Chondrocyte (in vitro differentiated cells): ENCODE measurements around the gene SGPL1. TPM values are rescaled to one million over a fixed set of nuclear protein-coding genes. Genes with fewer than 3 reads are reported as not detected.

ENCODE experiments used
- DNase-seq: peaks from one replicate; pipeline ENCODE4 v3.0.0; 2021; ENCODE audit warnings: mixed read lengths, low spot score
- H3K27ac Mint-ChIP-seq: one replicate; pipeline ENCODE4 v1.8.0; 2021; ENCODE audit warnings: mild to moderate bottlenecking, moderate library complexity, mixed read lengths; ENCODE audit not compliant: unreplicated experiment
- H3K27me3 Mint-ChIP-seq: 2 replicates; pipeline ENCODE4 v1.8.0; 2021; ENCODE audit warnings: low read depth, mixed read lengths
- H3K36me3 Mint-ChIP-seq: 2 replicates; pipeline ENCODE4 v1.8.0; 2021; ENCODE audit warnings: low read depth, mixed read lengths
- H3K4me1 Mint-ChIP-seq: 2 replicates; pipeline ENCODE4 v1.8.0; 2021; ENCODE audit warnings: low read depth, mild to moderate bottlenecking, mixed read lengths
- H3K4me3 Mint-ChIP-seq: one replicate; pipeline ENCODE4 v1.8.0; 2021; ENCODE audit warnings: mild to moderate bottlenecking, moderate library complexity, mixed read lengths; ENCODE audit not compliant: unreplicated experiment
- H3K9me3 Mint-ChIP-seq: 2 replicates; pipeline ENCODE4 v1.8.0; 2021; ENCODE audit warnings: low read depth, mixed read lengths
- CTCF ChIP-seq: fragments of 200-600 bp; sonication (generic); IDR thresholded peaks from 2 replicates; pipeline ENCODE4 v1.5.0; 2021; ENCODE audit warnings: antibody characterized with exemption, mild to moderate bottlenecking, moderate library complexity
- total RNA-seq: library from RNA; stranded (reverse); gene quantifications from 3 replicates; pipeline ENCODE4 v1.2.1, GENCODE V29; 2021

SGPL1 gene
- total RNA-seq, 1 donor from 2014 or later = 71.8 TPM

- Mint-ChIP-seq H3K9me3 (no peaks in the 10 kb centered on the region), H3K36me3 (no peaks in the 10 kb centered on the region), H3K4me3 (no peak overlapping the region), H3K27me3 (no peaks in the 10 kb centered on the region), H3K27ac (no peak overlapping the region), H3K4me1 (peaks cover 28% of the 10 kb centered on the region)
- no peak for DNase-seq
- no peak for TF ChIP-seq CTCF
Measured at GRCh38 chr10:70811881-70812280, 3.9 kb upstream of the SGPL1 start.

- no peak for TF ChIP-seq CTCF
Measured at GRCh38 chr10:70812814-70813213, 2.9 kb upstream of the SGPL1 start.

GRCh38 chr10:70814126-70814525 lies 1.6 kb upstream of the SGPL1 start:
- no peak for DNase-seq
- TF ChIP-seq CTCF = no peak
- H3K4me1 Mint-ChIP-seq = peaks cover 35% of the 10 kb centered on the region
- H3K9me3 Mint-ChIP-seq = no peaks in the 10 kb centered on the region
- H3K27me3 Mint-ChIP-seq = no peaks in the 10 kb centered on the region
- H3K36me3 Mint-ChIP-seq = peaks cover 6% of the 10 kb centered on the region
- no peak overlapping the region for H3K27ac Mint-ChIP-seq
- H3K4me3 Mint-ChIP-seq = no peak overlapping the region

More at GRCh38 chr10:70812814-70813213, 2.9 kb upstream of the SGPL1 start:
- DNase-seq = no peak
- Mint-ChIP-seq H3K9me3 (no peaks in the 10 kb centered on the region), H3K4me3 (no peak overlapping the region), H3K4me1 (peaks cover 36% of the 10 kb centered on the region), H3K27me3 (no peaks in the 10 kb centered on the region), H3K36me3 (peaks cover 4% of the 10 kb centered on the region), H3K27ac (no peak overlapping the region)

GRCh38 chr10:70816220-70816894 lies 609 bp downstream of the SGPL1 start:
- no peaks in the 10 kb centered on the region for H3K9me3 Mint-ChIP-seq
- peak overlapping the region; percentile 93 for H3K27ac Mint-ChIP-seq
- DNase-seq = peak; percentile 94
- peak overlapping the region; percentile 86 for H3K4me3 Mint-ChIP-seq
- H3K4me1 Mint-ChIP-seq = peaks cover 26% of the 10 kb centered on the region
- TF ChIP-seq CTCF = no peak
- peaks cover 12% of the 10 kb centered on the region for H3K36me3 Mint-ChIP-seq
- no peaks in the 10 kb centered on the region for H3K27me3 Mint-ChIP-seq

- Mint-ChIP-seq H3K4me1 (peaks cover 19% of the 10 kb centered on the region), H3K27ac (no peak overlapping the region), H3K36me3 (peaks cover 14% of the 10 kb centered on the region), H3K27me3 (no peaks in the 10 kb centered on the region), H3K4me3 (no peak overlapping the region), H3K9me3 (no peaks in the 10 kb centered on the region)
- no peak for TF ChIP-seq CTCF
- no peak for DNase-seq
Measured at GRCh38 chr10:70820976-70821750, 5.4 kb downstream of the SGPL1 start.
